Right cardiac atrium (tissue), 5 donors: ENCODE results near the gene TBCE. TPM values are rescaled to one million over a fixed set of nuclear protein-coding genes. Genes with fewer than 3 reads are reported as not detected.

ENCODE experiments used
- ATAC-seq, 2 donors: fragments of 200-7000 bp; cut with Tn5 transposase; one replicate each; pipeline versions ENCODE4 v1.8.0 to v1.9.1; 2020; ENCODE audit warnings: moderate library complexity in 2 of 2, mild to moderate bottlenecking in 1 of 2
- DNase-seq, 3 donors: peaks; one replicate each; pipeline ENCODE4 v3.0.0-alpha.2; 2020
- H3K27ac ChIP-seq: one replicate; pipeline ENCODE4 v1.5.1; 2013; ENCODE audit warnings: mild to moderate bottlenecking, low read length, control low read depth, moderate library complexity
- H3K27me3 ChIP-seq: one replicate; pipeline ENCODE4 v1.6.1; 2013; ENCODE audit not compliant: control insufficient read depth, insufficient read depth
- H3K4me1 ChIP-seq: one replicate; pipeline ENCODE4 v1.6.1; 2013; ENCODE audit warnings: low read length; ENCODE audit not compliant: control insufficient read depth, insufficient read depth
- H3K4me3 ChIP-seq: one replicate; pipeline ENCODE4 v1.5.1; 2013; ENCODE audit warnings: low read length, control low read depth
- H3K9me3 ChIP-seq: one replicate; pipeline ENCODE4 v1.6.1; 2013; ENCODE audit warnings: low read length; ENCODE audit not compliant: control insufficient read depth
- WGBS: extraction: QIAGEN DNeasy Blood & Tissue Kit; methylation state at CpG from one replicate; pipeline ENCODE4 v1.1.7; 2013; 5-methylcytosine and 5-hydroxymethylcytosine counted together
- intact Hi-C, 4 donors: fragments of 100-400 bp; cut with DNase I; formaldehyde crosslinking; loops; one replicate each; pipeline versions ENCODE4 v1.11.0 to v1.14.0; 2022 to 2023
- polyA plus RNA-seq: library from polyadenylated mRNA; stranded (reverse); fragments of 200-250 nt; gene quantifications from one replicate; pipeline ENCODE4 v1.2.3, GENCODE V29; 2013
- total RNA-seq, 4 donors: library from RNA; stranded (reverse); fragmentation: NEBNext Ultra II Directional; extraction: Animal tissue kit (Norgen Biotek cat#: 25700); gene quantifications; one replicate each; pipeline ENCODE4 v1.2.1, GENCODE V29; 2021
- donor health status: healthy with polysubstance abuse.
- donor health status: DM: no; HTN: yes; CAD: no.
- donor health status: DM: no; HTN: no; CAD: no.
- donor health status: DM: no; HTN: yes; CAD: no; lungs with severe emphysema.
- donor health status: DM: yes; HTN: yes; CAD: no.

TBCE gene
- total and polyA plus RNA-seq, 5 donors: 13.3 to 22.3 (median 17.2) TPM

DNA sequence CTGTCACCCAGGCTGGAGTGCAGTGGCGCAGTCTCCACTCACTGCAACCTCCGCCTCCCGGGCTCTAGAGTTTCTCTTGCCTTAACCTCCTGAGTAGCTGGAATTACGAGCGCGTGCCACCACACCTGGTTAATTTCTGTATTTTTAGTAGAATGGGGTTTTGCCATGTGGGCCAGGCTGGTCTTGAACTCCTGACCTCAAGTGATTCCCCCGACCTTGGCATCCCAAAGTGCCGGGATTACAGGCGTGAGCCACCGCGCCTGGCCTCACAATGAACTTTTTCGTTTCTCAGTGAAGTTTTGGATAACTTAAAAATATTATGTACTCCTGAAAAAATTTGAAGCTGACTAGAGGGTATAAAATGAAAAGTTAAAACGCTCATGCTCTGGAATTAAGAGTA, 59.5 kb downstream of the TBCE start:
- intact Hi-C loops: no loop called here
- H3K9me3 ChIP-seq: no peaks in the 10 kb centered on the region
- H3K27me3 ChIP-seq: no peaks in the 10 kb centered on the region
- H3K4me3 ChIP-seq: no peak overlapping the region
- 95% methylated on average over 13 of the region's 13 CpGs for WGBS
- ATAC-seq (no peak), DNase-seq (no peak)
- H3K4me1 ChIP-seq: no peaks in the 10 kb centered on the region
- no peak overlapping the region for H3K27ac ChIP-seq

DNA sequence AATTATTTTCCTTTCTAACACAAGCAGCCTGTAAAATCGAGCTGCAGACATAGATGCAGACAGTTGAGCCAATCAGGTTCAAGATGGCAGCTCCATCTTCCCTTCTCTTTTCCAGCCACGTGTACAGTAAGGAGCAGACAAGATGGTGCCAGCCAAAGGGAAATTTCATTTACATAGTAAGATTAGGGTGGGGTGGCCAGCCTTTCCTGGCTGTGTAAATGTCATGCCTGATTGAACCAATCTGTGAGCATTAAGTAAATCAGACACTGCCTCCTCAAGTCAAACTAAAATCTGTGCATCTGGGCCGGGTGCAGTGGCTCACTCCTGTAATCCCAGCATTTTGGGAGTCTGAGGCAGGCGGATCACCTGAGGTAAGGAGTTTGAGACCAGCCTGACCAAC, 60.2 kb downstream of the TBCE start:
- DNase-seq (no peak), ATAC-seq (no peak)
- H3K4me3 ChIP-seq: no peak overlapping the region
- WGBS: 81% methylated on average over 4 of the region's 4 CpGs
- intact Hi-C loops: no loop called here
- H3K9me3 ChIP-seq: no peaks in the 10 kb centered on the region
- H3K27me3 ChIP-seq: no peaks in the 10 kb centered on the region
- no peaks in the 10 kb centered on the region for H3K4me1 ChIP-seq
- H3K27ac ChIP-seq: no peak overlapping the region

DNA sequence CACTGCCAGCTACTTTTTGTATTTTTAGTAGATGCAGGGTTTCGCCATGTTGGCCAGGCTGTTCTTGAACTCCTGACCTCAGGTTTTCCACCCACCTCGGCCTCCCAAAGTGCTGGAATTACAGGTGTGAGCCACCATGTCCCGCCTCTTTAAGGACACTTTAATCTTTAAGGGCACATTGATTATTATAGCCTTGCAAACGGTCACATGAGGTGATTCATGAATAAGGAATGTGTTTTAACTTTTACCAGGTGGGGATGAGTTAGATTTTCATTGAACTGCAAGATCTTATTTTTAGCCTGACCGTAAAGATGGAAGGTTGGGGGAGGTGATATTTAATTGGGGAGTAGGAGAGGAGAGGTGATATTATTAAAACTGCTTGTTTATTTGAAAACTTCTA, 61.9 kb downstream of the TBCE start:
- DNase-seq (no peak), ATAC-seq (no peak)
- Histone ChIP-seq H3K27ac (no peak overlapping the region), H3K27me3 (no peaks in the 10 kb centered on the region), H3K9me3 (no peaks in the 10 kb centered on the region), H3K4me1 (no peaks in the 10 kb centered on the region), H3K4me3 (no peak overlapping the region)
- intact Hi-C loops: no loop called here
- WGBS: 88% methylated on average over 5 of the region's 5 CpGs

DNA sequence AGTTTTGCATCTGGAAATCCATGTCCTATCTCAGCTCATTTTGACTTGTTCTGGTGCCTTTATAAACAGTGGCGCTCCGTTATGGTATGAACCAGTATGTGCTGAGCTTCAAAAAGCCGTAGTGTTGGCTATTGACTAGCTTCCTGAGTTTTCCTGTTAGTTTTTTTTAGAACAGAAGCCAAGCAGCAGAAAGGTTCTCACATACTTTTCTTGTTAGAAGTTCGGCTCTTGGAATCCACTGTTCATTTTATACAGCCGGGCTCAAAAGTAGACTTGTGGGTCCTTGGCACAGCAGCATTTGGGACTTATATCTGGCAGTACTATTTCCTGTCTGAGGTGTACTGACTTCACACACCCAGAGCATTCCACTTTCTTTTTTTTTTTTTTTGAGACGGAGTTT, 63.8 kb downstream of the TBCE start:
- Histone ChIP-seq H3K4me1 (no peaks in the 10 kb centered on the region), H3K27me3 (no peaks in the 10 kb centered on the region), H3K9me3 (no peaks in the 10 kb centered on the region), H3K27ac (no peak overlapping the region), H3K4me3 (no peak overlapping the region)
- ATAC-seq (no peak), DNase-seq (no peak)
- WGBS: 81% methylated on average over 6 of the region's 6 CpGs
- intact Hi-C loops: no loop called here

DNA sequence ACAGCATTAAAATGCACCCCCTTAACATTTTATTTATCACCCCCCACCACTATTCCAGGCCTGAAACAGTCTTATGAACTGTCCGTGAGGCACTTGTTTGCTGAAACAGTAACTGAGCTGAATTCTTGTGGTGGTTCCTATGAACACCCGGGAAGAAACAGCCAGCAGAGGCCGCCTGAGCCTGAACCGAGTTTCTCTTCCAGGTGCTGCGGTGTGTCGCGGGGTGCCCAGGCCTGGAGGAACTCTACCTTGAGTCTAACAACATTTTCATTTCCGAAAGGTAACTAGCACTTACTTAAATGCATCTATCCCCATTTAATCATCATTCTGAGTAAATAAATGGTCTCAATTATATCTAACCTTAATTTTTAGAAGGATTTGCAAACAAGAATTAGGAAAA, 66.8 kb downstream of the TBCE start:
- DNase-seq: no peak
- H3K4me3 ChIP-seq: no peak overlapping the region
- H3K27ac ChIP-seq: no peak overlapping the region
- WGBS: 92% methylated on average over 8 of the region's 8 CpGs
- ATAC-seq: no peak
- intact Hi-C loops: no loop called here
- H3K9me3 ChIP-seq: no peaks in the 10 kb centered on the region
- no peaks in the 10 kb centered on the region for H3K27me3 ChIP-seq
- no peaks in the 10 kb centered on the region for H3K4me1 ChIP-seq

DNA sequence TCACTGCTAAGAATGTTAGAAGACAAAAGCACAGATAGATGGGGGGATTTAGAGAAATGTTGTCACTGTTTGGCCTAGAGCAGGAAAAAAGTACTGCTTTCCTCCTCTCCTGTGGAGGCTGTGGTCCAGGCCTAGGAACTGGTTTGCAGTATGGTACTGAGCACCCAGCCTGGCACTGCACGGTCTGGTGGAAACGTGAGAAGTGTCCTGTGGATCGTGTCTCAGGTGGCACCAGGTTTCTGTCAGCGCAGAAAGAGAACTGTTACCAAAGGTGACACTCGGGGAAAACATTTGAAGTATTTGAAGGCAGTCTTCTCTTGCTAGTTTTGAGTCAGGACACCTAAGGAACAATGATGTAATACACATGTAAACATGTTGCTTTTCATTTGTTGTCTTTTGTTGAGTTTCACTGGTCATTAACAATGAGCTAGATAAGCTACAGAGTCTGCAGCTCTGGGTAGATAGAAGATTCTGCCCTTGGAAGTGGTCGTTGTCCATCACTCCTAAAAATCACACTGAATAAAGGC, 74.0 kb downstream of the TBCE start:
- Histone ChIP-seq H3K4me1 (no peaks in the 10 kb centered on the region), H3K27ac (no peak overlapping the region), H3K4me3 (no peak overlapping the region), H3K27me3 (no peaks in the 10 kb centered on the region), H3K9me3 (no peaks in the 10 kb centered on the region)
- intact Hi-C loops: no loop called here
- no peak for ATAC-seq
- WGBS: 87% methylated on average over 6 of the region's 6 CpGs
- DNase-seq: no peak

DNA sequence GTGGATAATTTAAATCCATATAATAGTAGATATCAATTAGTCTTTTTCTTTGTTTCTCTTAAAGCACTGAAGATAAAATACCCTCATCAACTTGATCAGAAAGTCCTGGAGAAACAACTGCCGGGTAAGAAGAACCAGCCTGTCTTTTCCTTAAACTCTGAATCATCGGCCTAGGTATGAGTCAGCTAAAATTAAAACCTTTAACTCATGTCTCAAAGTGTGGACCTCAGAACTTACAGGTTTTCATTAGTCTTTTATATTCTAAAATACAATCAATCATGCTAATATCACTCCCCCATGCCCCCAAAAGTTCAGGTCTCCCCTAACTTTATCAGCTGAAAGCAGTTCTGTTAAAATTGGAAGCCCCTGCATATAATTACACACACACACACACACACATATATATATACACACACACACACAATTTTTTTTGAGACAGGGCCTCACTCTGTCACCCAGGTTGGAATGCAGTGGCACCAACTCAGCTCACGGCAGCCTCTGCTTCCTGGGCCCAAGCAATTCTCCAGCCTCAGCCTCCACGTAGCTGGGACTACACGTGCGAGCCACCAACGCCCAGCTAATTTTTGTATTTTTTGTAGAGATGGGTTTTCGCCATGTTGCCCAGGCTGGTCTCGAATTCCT, 75.7 kb downstream of the TBCE start:
- Histone ChIP-seq H3K4me3 (no peak overlapping the region), H3K27me3 (no peaks in the 10 kb centered on the region), H3K4me1 (no peaks in the 10 kb centered on the region), H3K27ac (no peak overlapping the region), H3K9me3 (no peaks in the 10 kb centered on the region)
- no peak for ATAC-seq
- WGBS: 95% methylated on average over 9 of the region's 9 CpGs
- no peak for DNase-seq
- intact Hi-C loops: no loop called here

DNA sequence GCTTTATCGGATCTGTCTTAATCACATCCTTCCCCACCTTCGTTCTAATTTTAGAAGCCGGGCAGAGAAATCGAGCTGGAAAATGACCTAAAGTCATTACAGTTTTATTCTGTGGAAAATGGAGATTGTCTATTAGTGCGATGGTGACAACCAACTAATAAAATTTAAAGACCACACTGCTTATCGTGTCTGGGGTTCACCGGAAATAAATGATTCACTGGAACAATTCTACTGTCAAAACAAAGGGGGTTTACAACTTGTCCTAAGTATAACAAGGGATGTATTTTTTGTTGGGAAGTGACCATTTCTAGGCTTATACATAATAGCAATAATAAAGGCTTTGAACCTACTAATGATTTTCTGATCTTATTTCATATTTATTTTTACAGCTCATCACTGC, 81.4 kb downstream of the TBCE start:
- intact Hi-C loops: no loop called here
- WGBS: 68% methylated on average over 7 of the region's 7 CpGs
- H3K4me3 ChIP-seq: no peak overlapping the region
- no peak overlapping the region for H3K27ac ChIP-seq
- no peaks in the 10 kb centered on the region for H3K9me3 ChIP-seq
- no peak for DNase-seq
- ATAC-seq: no peak
- H3K27me3 ChIP-seq: no peaks in the 10 kb centered on the region
- no peaks in the 10 kb centered on the region for H3K4me1 ChIP-seq

DNA sequence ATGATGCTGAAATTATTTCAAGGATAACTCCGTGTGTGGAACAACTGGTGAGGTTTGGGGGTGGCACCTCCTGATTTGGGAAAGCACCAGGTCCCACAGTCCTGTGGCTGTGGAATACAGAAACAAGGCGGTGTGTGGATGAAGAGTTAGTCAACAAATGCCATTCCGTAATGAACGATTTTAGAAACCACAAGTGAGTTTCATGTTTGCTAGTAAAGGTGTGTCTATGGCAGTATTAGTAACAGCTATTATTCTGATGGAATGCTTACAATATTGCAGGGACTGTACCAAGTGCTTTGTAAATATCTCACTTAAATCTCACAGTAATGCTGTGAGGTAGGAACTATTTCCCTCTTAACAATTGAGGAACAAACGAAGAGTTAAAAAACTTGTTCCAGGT, 83.2 kb downstream of the TBCE start:
- intact Hi-C loops: no loop called here
- DNase-seq (no peak), ATAC-seq (no peak)
- no peaks in the 10 kb centered on the region for H3K9me3 ChIP-seq
- H3K4me1 ChIP-seq: no peaks in the 10 kb centered on the region
- H3K27ac ChIP-seq: no peak overlapping the region
- WGBS: 92% methylated on average over 5 of the region's 5 CpGs
- H3K4me3 ChIP-seq: no peak overlapping the region
- H3K27me3 ChIP-seq: no peaks in the 10 kb centered on the region

DNA sequence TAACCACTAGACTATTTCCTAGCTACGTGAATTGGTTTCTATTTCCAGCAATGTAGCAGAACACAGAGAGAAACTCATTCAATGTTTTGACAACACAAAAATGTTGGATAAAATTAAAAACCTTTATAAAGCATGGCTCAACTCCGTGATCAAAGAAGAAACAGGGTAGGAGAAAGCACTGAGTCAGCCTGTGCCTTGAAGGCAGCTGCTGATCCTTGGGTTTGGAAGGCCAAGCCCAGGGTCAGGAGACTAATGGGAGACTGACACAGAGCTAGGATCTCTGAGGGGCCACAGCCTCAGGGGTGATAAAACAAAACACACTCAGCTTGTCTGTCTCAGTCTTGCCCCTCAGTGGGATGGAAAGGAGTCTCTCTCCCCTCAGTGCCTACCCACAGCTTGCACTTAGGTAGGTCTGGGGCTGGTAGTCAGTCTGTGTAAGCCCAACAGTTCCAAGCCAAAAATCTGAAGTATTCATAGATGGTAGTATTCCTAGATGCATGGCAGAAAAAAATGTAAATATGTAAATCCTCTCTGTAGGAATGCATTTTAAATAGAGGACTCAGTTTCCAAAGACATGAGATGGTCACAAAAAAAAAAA, 83.8 kb downstream of the TBCE start:
- no peaks in the 10 kb centered on the region for H3K9me3 ChIP-seq
- DNase-seq: no peak
- H3K27me3 ChIP-seq: no peaks in the 10 kb centered on the region
- no peaks in the 10 kb centered on the region for H3K4me1 ChIP-seq
- no peak overlapping the region for H3K4me3 ChIP-seq
- intact Hi-C loops: no loop called here
- no peak for ATAC-seq
- 76% methylated on average over 2 of the region's 2 CpGs for WGBS
- no peak overlapping the region for H3K27ac ChIP-seq

DNA sequence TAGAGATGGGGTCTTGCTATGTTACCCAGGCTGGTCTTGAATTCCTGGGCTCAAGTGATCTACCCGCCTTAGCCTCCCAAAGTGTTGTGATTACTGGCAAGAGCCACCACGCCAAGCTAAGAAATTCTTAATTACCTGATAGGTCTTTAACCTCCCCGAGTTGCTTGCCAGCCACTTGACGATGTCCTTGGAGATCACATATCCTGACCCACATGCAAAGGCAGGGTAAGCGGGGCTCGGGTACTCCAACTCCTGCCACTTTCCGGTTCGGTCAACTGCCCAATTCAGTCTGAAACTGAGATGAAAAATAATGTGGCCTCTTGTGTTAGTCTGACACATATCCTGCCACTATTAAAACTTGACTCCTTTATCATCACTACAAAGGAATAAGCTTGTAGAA, 86.8 kb downstream of the TBCE start:
- no peak for ATAC-seq
- Histone ChIP-seq H3K4me3 (no peak overlapping the region), H3K27ac (no peak overlapping the region), H3K27me3 (no peaks in the 10 kb centered on the region), H3K9me3 (no peaks in the 10 kb centered on the region), H3K4me1 (no peaks in the 10 kb centered on the region)
- DNase-seq: no peak
- intact Hi-C loops: no loop called here
- 95% methylated on average over 8 of the region's 8 CpGs for WGBS

DNA sequence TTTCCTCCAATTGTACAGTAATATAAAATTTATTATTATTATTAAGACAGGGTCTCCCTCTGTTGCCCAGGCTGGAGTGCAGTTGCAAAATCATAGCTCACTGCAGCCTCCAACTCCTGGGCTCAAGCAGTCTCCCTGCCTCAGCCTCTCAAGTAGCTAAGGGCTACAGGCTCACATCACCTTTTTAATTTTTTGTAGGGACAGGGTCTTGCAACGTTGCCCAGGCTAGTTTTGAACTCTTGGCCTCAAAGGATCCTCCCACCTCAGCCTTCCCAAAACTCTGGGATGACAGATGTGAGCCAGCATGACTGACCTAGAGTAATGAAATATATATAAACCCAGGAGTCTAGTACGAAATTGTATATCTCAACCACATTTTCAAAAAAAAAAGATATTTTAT, 87.9 kb downstream of the TBCE start:
- intact Hi-C loops: no loop called here
- H3K9me3 ChIP-seq: no peaks in the 10 kb centered on the region
- WGBS: 83% methylated on average over 2 of the region's 2 CpGs
- H3K4me1 ChIP-seq: no peaks in the 10 kb centered on the region
- no peak overlapping the region for H3K4me3 ChIP-seq
- no peak for ATAC-seq
- H3K27ac ChIP-seq: no peak overlapping the region
- no peaks in the 10 kb centered on the region for H3K27me3 ChIP-seq
- no peak for DNase-seq
